Heart left ventricle (tissue), 13 donors: ENCODE results near the gene PPP2R5D.

Source experiments
- POLR2A ChIP-seq, 2 donors: fragments of 450-650 bp; IDR thresholded peaks; one replicate each; pipeline ENCODE4 v1.6.1; 2017; ENCODE audit warnings: antibody characterized with exemption in 2 of 2, mild to moderate bottlenecking in 2 of 2, moderate library complexity in 2 of 2
- TF ChIP-seq, protein P1 (sequence below), 12 donors: fragments of 200-600 bp; sonication (generic) in 4 of 12; IDR thresholded peaks; one replicate each; pipeline versions ENCODE4 v1.5.0 to v1.8.0; 2018 to 2022; ENCODE audit warnings: antibody characterized with exemption in 12 of 12, mild to moderate bottlenecking in 5 of 12
- donor health status: ischemic (EF 13 %, LVEDD 7.1; RV severe dilation, severe dysfunction).
- donor health status: DM: no; HTN: yes; CAD: no.
- donor health status: DM: no; HTN: no; CAD: no.
- donor health status: ischemic (EF 25% LVEDD 6.9; RV normal size, moderate dysfunction).
- donor health status: ischemic (EF 25% LVEDD 5.7; RV mildly dilated, moderate dysfunction).
- donor health status: ischemic (EF 35%, LVEDD 5.7; RV mildly dilated, moderate dysfunction).
- donor health status: nonischemic (EF 11% LVEDD 7.7; RV severe dilation, severe dysfunction).
- donor health status: DM: yes; HTN: yes; CAD: no.
- donor health status: PGD.
- donor health status: ischemic (EF 29% LVEDD 5.4; RV normal size, mild dysfunction).
- donor health status: nonischemic (EF 23%, LVEDD 6.1; RV moderate dilation, normal function).

DNA sequence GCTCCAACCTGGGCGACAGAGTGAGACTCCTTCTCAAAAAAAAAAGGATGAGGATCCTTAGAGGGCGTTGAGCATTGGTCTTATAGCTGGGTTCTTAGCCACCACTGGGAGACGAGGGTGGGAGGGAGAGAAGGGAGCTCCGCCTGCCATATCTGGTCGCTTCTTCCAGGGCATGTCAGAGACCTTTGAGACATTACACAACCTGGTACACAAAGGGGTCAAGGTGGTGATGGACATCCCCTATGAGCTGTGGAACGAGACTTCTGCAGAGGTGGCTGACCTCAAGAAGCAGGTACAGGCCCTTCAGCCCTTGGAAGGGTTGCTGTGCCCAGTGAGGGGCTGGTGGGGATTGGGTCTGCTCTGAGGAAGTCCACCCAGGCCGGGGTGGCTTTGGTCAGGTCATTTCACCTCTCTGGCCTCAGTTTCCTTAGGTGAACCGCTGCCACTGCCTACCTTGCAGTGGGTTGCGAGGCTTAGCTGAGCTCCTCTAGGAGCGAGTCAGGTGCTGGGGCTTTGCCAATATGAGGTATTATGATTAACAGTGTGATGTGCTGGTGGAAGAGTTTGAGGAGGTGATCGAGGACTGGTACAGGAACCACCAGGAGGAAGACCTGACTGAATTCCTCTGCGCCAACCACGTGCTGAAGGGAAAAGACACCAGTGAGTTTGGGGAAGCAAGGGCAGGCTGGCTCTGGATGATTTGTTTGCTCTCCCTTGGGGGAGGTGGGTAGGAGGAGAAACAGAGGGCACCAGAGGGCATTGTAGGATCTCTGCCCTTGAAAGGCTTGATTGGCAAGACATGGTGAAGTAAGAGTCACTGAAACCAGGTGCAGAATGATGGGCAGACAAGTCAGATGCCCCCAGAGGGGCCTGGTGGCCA is 46.6 kb upstream of the PPP2R5D start:
- TF ChIP-seq, protein P1, sequence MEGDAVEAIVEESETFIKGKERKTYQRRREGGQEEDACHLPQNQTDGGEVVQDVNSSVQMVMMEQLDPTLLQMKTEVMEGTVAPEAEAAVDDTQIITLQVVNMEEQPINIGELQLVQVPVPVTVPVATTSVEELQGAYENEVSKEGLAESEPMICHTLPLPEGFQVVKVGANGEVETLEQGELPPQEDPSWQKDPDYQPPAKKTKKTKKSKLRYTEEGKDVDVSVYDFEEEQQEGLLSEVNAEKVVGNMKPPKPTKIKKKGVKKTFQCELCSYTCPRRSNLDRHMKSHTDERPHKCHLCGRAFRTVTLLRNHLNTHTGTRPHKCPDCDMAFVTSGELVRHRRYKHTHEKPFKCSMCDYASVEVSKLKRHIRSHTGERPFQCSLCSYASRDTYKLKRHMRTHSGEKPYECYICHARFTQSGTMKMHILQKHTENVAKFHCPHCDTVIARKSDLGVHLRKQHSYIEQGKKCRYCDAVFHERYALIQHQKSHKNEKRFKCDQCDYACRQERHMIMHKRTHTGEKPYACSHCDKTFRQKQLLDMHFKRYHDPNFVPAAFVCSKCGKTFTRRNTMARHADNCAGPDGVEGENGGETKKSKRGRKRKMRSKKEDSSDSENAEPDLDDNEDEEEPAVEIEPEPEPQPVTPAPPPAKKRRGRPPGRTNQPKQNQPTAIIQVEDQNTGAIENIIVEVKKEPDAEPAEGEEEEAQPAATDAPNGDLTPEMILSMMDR (IDR thresholded peaks at IDR 0.05): no peak
- no peak for TF ChIP-seq POLR2A (IDR thresholded peaks at IDR 0.05)
